GM04504 (cell line): Measurements from ENCODE around the gene GARS1.

Experiments
- DNase-seq: peaks from one replicate; pipeline ENCODE4 v3.0.0-alpha.2; 2012; ENCODE audit warnings: low read depth

The GARS1 gene

GRCh38 chr7:30681815-30682211 lies 87.1 kb downstream of the GARS1 start:
- DNase-seq, result no peak

GRCh38 chr7:30682212-30683083 lies 87.8 kb downstream of the GARS1 start, which contains the start of gene CRHR2:
CRHR2 (minus strand) TSS chr7:30682456; CDS start chr7:30682280, 176 bp downstream.
- DNase-seq, result no peak

- no peak for DNase-seq
Observed at GRCh38 chr7:30683306-30683705, 88.6 kb downstream of the GARS1 start.
